ENCODE data around the gene IQSEC3. TPM values are rescaled to one million over a fixed set of nuclear protein-coding genes. Genes with fewer than 3 reads are reported as not detected.

The IQSEC3 gene
- total and polyA plus RNA-seq, 2 of the 13 experiments (the other 11 are each of a cell fraction or from before 2014, with no cell fraction given): not detected

DNA sequence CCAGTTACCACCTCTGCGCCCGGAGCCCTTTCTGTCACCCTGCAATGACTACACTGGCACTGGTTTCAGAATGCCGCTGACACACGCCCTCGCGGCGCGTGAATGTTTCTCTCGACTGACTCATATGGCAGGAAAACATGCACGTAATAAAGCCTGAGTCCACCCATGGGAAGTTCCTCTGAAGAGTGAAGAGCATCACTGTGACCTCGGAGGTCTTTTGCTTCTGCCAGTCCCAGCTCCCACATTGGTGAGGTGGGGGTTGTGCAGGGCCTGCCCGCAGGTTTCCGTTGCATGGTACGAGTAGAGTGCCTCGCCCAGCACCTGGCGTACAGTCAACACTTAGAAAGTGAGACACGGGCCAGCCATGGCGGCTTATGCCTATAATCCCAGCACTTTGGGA lies 158.4 kb downstream of the IQSEC3 start (continued):
- TF ChIP-seq, protein P1, sequence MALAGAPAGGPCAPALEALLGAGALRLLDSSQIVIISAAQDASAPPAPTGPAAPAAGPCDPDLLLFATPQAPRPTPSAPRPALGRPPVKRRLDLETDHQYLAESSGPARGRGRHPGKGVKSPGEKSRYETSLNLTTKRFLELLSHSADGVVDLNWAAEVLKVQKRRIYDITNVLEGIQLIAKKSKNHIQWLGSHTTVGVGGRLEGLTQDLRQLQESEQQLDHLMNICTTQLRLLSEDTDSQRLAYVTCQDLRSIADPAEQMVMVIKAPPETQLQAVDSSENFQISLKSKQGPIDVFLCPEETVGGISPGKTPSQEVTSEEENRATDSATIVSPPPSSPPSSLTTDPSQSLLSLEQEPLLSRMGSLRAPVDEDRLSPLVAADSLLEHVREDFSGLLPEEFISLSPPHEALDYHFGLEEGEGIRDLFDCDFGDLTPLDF (CRISPR knock-in tag; IDR thresholded peaks at IDR 0.05): no peak
- TF ChIP-seq CC2D1A (CRISPR knock-in tag; IDR thresholded peaks at IDR 0.05): no peak

- no TSS peak for BruUV-seq (replicated peaks)
- ATAC-seq: peak; percentile 30; the same call in 1 of the 3 replicates
These were observed 159.8 kb downstream of the IQSEC3 start for GRCh38 chr12:226401-226800.

More at GRCh38 chr12:226401-226800, 159.8 kb downstream of the IQSEC3 start:
- CTCF ChIA-PET (ENCODE audit: low intra/inter-chr PET ratio, low total read pairs): no interaction called here
- no peak overlapping the region for H3K4me3 ChIP-seq (replicated peaks in 1 of 3; ENCODE audit: insufficient read depth in 1 of 3, low read depth in 2 of 3, low read length in 3 of 3)
- no peak overlapping the region for H2AFZ ChIP-seq (ENCODE audit: low read length)
- no peak overlapping the region for H3K4me2 ChIP-seq (ENCODE audit: low read depth, low read length)
- FAIRE-seq (no peak), DNase-seq (ENCODE audit: low spot score) (no peak)
- peaks cover 3 to 6% of the 10 kb centered on the region in 2 experiments; a peak in 3 of 5 replicates for H3K27me3 ChIP-seq (ENCODE audit: control insufficient read depth in 1 of 2, insufficient read depth in 2 of 2, low read length in 2 of 2)
- no peak overlapping the region for H3K9ac ChIP-seq (ENCODE audit: insufficient read depth, low read depth, low read length)
- 53% methylated on average over 9 of the region's 14 CpGs for WGBS (ENCODE audit: low lambda C conversion rate)
- H3K27ac ChIP-seq (ENCODE audit: extremely low read length, insufficient read depth, low read length): no peak overlapping the region
- peaks cover 6% of the 10 kb centered on the region for H3K4me1 ChIP-seq (ENCODE audit: insufficient read depth, low read length)
- no peaks in the 10 kb centered on the region for H3K79me2 ChIP-seq (ENCODE audit: insufficient read depth, low read length)
- H3K9me3 ChIP-seq (ENCODE audit: low read length): no peaks in the 10 kb centered on the region
- intact Hi-C loops (cut with micrococcal nuclease; ENCODE audit: unreplicated experiment): no loop called here
- in situ Hi-C loops (cut with HindIII; ENCODE audit: extremely low pct_ligation_motif_present, low pct_unique_long_range_greater_than_20kb): no loop called here
- no peaks in the 10 kb centered on the region for H4K20me1 ChIP-seq (ENCODE audit: insufficient read depth, low read length)
- no peaks in the 10 kb centered on the region for H3K36me3 ChIP-seq (replicated peaks in 1 of 2; ENCODE audit: control insufficient read depth in 1 of 2, insufficient read depth in 2 of 2, low read length in 2 of 2)
- no peak for TF ChIP-seq PAF1 (CRISPR knock-in tag; IDR thresholded peaks at IDR 0.05)
- TF ChIP-seq, protein P2, sequence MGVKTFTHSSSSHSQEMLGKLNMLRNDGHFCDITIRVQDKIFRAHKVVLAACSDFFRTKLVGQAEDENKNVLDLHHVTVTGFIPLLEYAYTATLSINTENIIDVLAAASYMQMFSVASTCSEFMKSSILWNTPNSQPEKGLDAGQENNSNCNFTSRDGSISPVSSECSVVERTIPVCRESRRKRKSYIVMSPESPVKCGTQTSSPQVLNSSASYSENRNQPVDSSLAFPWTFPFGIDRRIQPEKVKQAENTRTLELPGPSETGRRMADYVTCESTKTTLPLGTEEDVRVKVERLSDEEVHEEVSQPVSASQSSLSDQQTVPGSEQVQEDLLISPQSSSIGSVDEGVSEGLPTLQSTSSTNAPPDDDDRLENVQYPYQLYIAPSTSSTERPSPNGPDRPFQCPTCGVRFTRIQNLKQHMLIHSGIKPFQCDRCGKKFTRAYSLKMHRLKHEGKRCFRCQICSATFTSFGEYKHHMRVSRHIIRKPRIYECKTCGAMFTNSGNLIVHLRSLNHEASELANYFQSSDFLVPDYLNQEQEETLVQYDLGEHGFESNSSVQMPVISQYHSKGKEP (CRISPR knock-in tag; IDR thresholded peaks at IDR 0.05): no peak
- TF ChIP-seq PHF20 (CRISPR knock-in tag; IDR thresholded peaks at IDR 0.05): no peak
- TF ChIP-seq, protein P3, sequence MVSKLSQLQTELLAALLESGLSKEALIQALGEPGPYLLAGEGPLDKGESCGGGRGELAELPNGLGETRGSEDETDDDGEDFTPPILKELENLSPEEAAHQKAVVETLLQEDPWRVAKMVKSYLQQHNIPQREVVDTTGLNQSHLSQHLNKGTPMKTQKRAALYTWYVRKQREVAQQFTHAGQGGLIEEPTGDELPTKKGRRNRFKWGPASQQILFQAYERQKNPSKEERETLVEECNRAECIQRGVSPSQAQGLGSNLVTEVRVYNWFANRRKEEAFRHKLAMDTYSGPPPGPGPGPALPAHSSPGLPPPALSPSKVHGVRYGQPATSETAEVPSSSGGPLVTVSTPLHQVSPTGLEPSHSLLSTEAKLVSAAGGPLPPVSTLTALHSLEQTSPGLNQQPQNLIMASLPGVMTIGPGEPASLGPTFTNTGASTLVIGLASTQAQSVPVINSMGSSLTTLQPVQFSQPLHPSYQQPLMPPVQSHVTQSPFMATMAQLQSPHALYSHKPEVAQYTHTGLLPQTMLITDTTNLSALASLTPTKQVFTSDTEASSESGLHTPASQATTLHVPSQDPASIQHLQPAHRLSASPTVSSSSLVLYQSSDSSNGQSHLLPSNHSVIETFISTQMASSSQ (IDR thresholded peaks at IDR 0.05; ENCODE audit: low read depth): no peak
- TF ChIP-seq, protein P3 (CRISPR knock-in tag; IDR thresholded peaks at IDR 0.05; ENCODE audit: borderline replicate concordance): no peak
- TF ChIP-seq, protein P4, sequence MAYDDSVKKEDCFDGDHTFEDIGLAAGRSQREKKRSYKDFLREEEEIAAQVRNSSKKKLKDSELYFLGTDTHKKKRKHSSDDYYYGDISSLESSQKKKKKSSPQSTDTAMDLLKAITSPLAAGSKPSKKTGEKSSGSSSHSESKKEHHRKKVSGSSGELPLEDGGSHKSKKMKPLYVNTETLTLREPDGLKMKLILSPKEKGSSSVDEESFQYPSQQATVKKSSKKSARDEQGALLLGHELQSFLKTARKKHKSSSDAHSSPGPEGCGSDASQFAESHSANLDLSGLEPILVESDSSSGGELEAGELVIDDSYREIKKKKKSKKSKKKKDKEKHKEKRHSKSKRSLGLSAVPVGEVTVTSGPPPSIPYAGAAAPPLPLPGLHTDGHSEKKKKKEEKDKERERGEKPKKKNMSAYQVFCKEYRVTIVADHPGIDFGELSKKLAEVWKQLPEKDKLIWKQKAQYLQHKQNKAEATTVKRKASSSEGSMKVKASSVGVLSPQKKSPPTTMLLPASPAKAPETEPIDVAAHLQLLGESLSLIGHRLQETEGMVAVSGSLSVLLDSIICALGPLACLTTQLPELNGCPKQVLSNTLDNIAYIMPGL (CRISPR knock-in tag; IDR thresholded peaks at IDR 0.05; ENCODE audit: borderline replicate concordance in 1 of 2, low read depth in 1 of 2): no peak
- no peak for TF ChIP-seq ASH2L (IDR thresholded peaks at IDR 0.05; ENCODE audit: insufficient read length, low read depth, low read length)
- TF ChIP-seq ZNF850 (CRISPR knock-in tag; conservative IDR thresholded peaks at IDR 0.05): no peak
- no peak for TF ChIP-seq ZNF256 (CRISPR knock-in tag; conservative IDR thresholded peaks at IDR 0.05)
- POLR2A ChIA-PET: no interaction called here
